Endothelial cell of umbilical vein (primary cell): ENCODE data around the gene DDX31. TPM values are rescaled to one million over a fixed set of nuclear protein-coding genes. Genes with fewer than 3 reads are reported as not detected.

Experiments
- BruUV-seq: library from RNA; stranded (reverse); fragments of 400-500 nt; replicated peaks from 2 replicates; lab custom pipeline; 2021; lab: Mats Ljungman, UMichigan
- CTCF ChIA-PET: fragments of 300-600, 350-600 bp; sonication (Branson Sonifier 250); formaldehyde crosslinking; loops from one replicate; lab custom pipeline; 2021; ENCODE audit warnings: antibody characterized with exemption, inconsistent platforms; lab: Charles Lee
- POLR2A ChIA-PET: fragments of 300-600, 350-600 bp; sonication (Branson Sonifier 250); formaldehyde crosslinking; loops from one replicate; lab custom pipeline; 2021; ENCODE audit warnings: antibody characterized with exemption, inconsistent platforms; lab: Charles Lee
- DNase-seq: peaks from one replicate; pipeline ENCODE4 v3.0.0-alpha.2; 2011; ENCODE audit warnings: low read depth, low spot score
- FAIRE-seq: peaks from 2 replicates; lab custom pipeline; 2011; peaks lifted over from hg19 to GRCh38; lab: Jason Lieb, UNC
- H2AFZ ChIP-seq: 2 replicates; pipeline ENCODE4 v1.6.0; 2012; ENCODE audit warnings: low read depth, low read length, control low read depth, inconsistent platforms
- H3K27ac ChIP-seq: 2 replicates; pipeline ENCODE4 v1.5.1; 2011; ENCODE audit warnings: low read depth, mild to moderate bottlenecking, control low read depth, low read length, moderate library complexity; ENCODE audit not compliant: insufficient read depth
- H3K27me3 ChIP-seq, 2 experiments: 2 replicates each; pipeline versions ENCODE4 v1.6.0 to v1.6.1; 2011; ENCODE audit warnings: low read length in 2 of 2, mixed read lengths in 1 of 2; ENCODE audit not compliant: control insufficient read depth in 2 of 2, insufficient read depth in 2 of 2
- H3K36me3 ChIP-seq, 2 experiments: 2 replicates in 1 of 2; 3 replicates in 1 of 2; pipeline ENCODE4 v1.5.1; 2011; ENCODE audit warnings: low read length in 2 of 2, mild to moderate bottlenecking in 1 of 2, moderate library complexity in 1 of 2; ENCODE audit not compliant: control insufficient read depth in 2 of 2, insufficient read depth in 2 of 2; ENCODE audit errors: extremely low read depth in 1 of 2
- H3K4me1 ChIP-seq: 3 replicates; pipeline ENCODE4 v1.5.1; 2011; ENCODE audit warnings: mild to moderate bottlenecking, low read length; ENCODE audit not compliant: control insufficient read depth, insufficient read depth; ENCODE audit errors: extremely low read depth
- H3K4me2 ChIP-seq: 2 replicates; pipeline ENCODE4 v1.6.1; 2011; ENCODE audit warnings: low read length, control low read depth, mixed read lengths; ENCODE audit not compliant: insufficient read depth
- H3K4me3 ChIP-seq, 3 experiments: fragments of 200-600 bp in 1 of 3; sonication (generic), shearing (Covaris generic) in 1 of 3; replicated peaks in 1 of 3; 2 replicates each; pipeline ENCODE4 v1.5.1; 2011 to 2016; ENCODE audit warnings: control low read depth in 3 of 3, low read length in 3 of 3, mild to moderate bottlenecking in 2 of 3, inconsistent platforms in 1 of 3, low read depth in 1 of 3, moderate library complexity in 1 of 3; ENCODE audit not compliant: insufficient read depth in 1 of 3
- H3K79me2 ChIP-seq: 2 replicates; pipeline ENCODE4 v1.6.0; 2012; ENCODE audit warnings: low read length, inconsistent platforms; ENCODE audit not compliant: control insufficient read depth, insufficient read depth
- H3K9ac ChIP-seq: replicated peaks from 2 replicates; pipeline ENCODE3; 2011; ENCODE audit warnings: low read length, control low read depth; ENCODE audit not compliant: insufficient read depth; ENCODE audit errors: extremely low read depth
- H3K9me1 ChIP-seq: replicated peaks from 3 replicates; pipeline ENCODE4 v1.6.0; 2011; ENCODE audit warnings: mild to moderate bottlenecking, low read length; ENCODE audit not compliant: control insufficient read depth, insufficient read depth; ENCODE audit errors: extremely low read depth
- H3K9me3 ChIP-seq: replicated peaks from 2 replicates; pipeline ENCODE4 v1.5.1; 2012; ENCODE audit warnings: low read length, inconsistent platforms; ENCODE audit not compliant: control insufficient read depth, insufficient read depth
- H4K20me1 ChIP-seq: replicated peaks from 2 replicates; pipeline ENCODE3; 2011; ENCODE audit warnings: mild to moderate bottlenecking, low read length; ENCODE audit not compliant: control insufficient read depth, insufficient read depth; ENCODE audit errors: extremely low read depth
- EZH2 ChIP-seq: IDR thresholded peaks from 2 replicates; pipeline ENCODE4 v1.6.1; 2012; ENCODE audit warnings: borderline replicate concordance, low read depth, mild to moderate bottlenecking, moderate library complexity, low read length, inconsistent platforms; ENCODE audit not compliant: severe bottlenecking
- FOS ChIP-seq: IDR thresholded peaks from 2 replicates; pipeline ENCODE4 v1.6.1; 2011; ENCODE audit warnings: mild to moderate bottlenecking, low read length, moderate library complexity, borderline replicate concordance; ENCODE audit not compliant: insufficient read depth
- GATA2 ChIP-seq: IDR thresholded peaks from 2 replicates; pipeline ENCODE4 v1.7.0; 2011; ENCODE audit warnings: low read depth, mild to moderate bottlenecking, moderate library complexity, mixed read lengths, low read length; ENCODE audit not compliant: insufficient read length, insufficient read depth
- JUN ChIP-seq: IDR thresholded peaks from 2 replicates; pipeline ENCODE4 v1.6.1; 2011; ENCODE audit warnings: borderline replicate concordance, low read depth; ENCODE audit not compliant: insufficient read length, insufficient read depth
- MYC ChIP-seq: IDR thresholded peaks from one replicate; pipeline ENCODE4 v1.6.1; 2011; ENCODE audit warnings: mild to moderate bottlenecking, low read depth, low read length
- POLR2A ChIP-seq: IDR thresholded peaks from 2 replicates; pipeline ENCODE4 v1.6.1; 2012; ENCODE audit warnings: low read depth, mild to moderate bottlenecking, control low read depth, low read length
- POLR2AphosphoS5 ChIP-seq: IDR thresholded peaks from 2 replicates; pipeline ENCODE4 v1.6.1; 2012; ENCODE audit warnings: low read depth, mild to moderate bottlenecking, control low read depth, low read length, moderate library complexity; ENCODE audit not compliant: insufficient read depth
- dilution Hi-C: fragments of 300-500 bp; cut with MboI; formaldehyde crosslinking; loops from one replicate; pipeline ENCODE4 v1.15.0; 2019; ENCODE audit warnings: low sequenced_read_pairs; ENCODE audit not compliant: extremely low pct_ligation_motif_present
- intact Hi-C: fragments of 100-400 bp; cut with micrococcal nuclease; formaldehyde crosslinking; loops from one replicate; pipeline ENCODE4 v1.10.0; 2022
- polyA plus RNA-seq, 4 experiments: library from polyadenylated mRNA; depleted of rRNA in 3 of 4; stranded (reverse) in 3 of 4; unstranded in 1 of 4; fragments of >200 nt; gene quantifications; 2 replicates each; pipeline versions ENCODE4 v1.2.1 to v1.2.3, GENCODE V29; 2011 to 2012; ENCODE audit warnings: missing spikeins in 1 of 4
- total RNA-seq: library from RNA; stranded (reverse); gene quantifications from 2 replicates; pipeline ENCODE4 v1.2.3, GENCODE V29; 2021
- TF ChIP-seq, protein P1 (sequence below): IDR thresholded peaks from 2 replicates; pipeline ENCODE4 v1.6.1; 2011; ENCODE audit not compliant: insufficient read depth, insufficient read length
- TF ChIP-seq, protein P2 (sequence below), 2 donors: IDR thresholded peaks; 1 replicate in 1 of 2; 2 replicates in 1 of 2; pipeline ENCODE4 v1.5.1; 2011; ENCODE audit warnings: low read length in 2 of 2, mild to moderate bottlenecking in 2 of 2, moderate library complexity in 2 of 2, control low read depth in 1 of 2, inconsistent platforms in 1 of 2, low read depth in 1 of 2; ENCODE audit not compliant: insufficient read depth in 1 of 2; ENCODE audit errors: extremely low read depth in 1 of 2

Gene DDX31
- total and polyA plus RNA-seq, 2 donors (not counting 3 experiments of a cell fraction or from before 2014, with no cell fraction given) = 8.0 to 16.3 TPM

DNA sequence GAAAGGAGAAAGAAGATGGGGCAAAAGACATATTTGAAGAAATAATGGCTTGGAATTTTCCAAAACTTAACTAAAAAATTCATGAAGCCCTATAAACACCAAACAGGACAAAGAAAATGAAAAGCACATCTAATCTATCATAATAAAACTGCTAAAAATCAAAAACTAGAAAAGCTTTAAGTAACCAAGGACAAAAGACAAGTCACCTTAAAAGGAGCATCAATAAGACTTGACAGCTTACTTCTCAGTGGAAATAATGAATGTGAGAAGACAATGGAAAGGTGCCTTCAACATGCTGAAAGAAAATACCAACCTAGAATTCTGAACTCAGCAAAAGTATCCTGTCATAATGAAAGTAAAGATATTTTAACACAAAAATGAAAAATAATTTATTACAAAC lies 27.4 kb upstream of the DDX31 start:
- H2AFZ ChIP-seq = no peak overlapping the region
- CTCF ChIA-PET = no interaction called here
- no peaks in the 10 kb centered on the region for H3K79me2 ChIP-seq
- H4K20me1 ChIP-seq = no peaks in the 10 kb centered on the region
- H3K4me1 ChIP-seq = no peaks in the 10 kb centered on the region
- DNase-seq (no peak), FAIRE-seq (no peak)
- H3K36me3 ChIP-seq = no peaks in the 10 kb centered on the region
- H3K9ac ChIP-seq = no peak overlapping the region
- H3K9me3 ChIP-seq = no peaks in the 10 kb centered on the region
- H3K4me2 ChIP-seq = no peak overlapping the region
- TF ChIP-seq, protein P1, sequence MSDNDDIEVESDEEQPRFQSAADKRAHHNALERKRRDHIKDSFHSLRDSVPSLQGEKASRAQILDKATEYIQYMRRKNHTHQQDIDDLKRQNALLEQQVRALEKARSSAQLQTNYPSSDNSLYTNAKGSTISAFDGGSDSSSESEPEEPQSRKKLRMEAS = no peak
- TF ChIP-seq, protein P2, sequence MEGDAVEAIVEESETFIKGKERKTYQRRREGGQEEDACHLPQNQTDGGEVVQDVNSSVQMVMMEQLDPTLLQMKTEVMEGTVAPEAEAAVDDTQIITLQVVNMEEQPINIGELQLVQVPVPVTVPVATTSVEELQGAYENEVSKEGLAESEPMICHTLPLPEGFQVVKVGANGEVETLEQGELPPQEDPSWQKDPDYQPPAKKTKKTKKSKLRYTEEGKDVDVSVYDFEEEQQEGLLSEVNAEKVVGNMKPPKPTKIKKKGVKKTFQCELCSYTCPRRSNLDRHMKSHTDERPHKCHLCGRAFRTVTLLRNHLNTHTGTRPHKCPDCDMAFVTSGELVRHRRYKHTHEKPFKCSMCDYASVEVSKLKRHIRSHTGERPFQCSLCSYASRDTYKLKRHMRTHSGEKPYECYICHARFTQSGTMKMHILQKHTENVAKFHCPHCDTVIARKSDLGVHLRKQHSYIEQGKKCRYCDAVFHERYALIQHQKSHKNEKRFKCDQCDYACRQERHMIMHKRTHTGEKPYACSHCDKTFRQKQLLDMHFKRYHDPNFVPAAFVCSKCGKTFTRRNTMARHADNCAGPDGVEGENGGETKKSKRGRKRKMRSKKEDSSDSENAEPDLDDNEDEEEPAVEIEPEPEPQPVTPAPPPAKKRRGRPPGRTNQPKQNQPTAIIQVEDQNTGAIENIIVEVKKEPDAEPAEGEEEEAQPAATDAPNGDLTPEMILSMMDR (IDR thresholded peaks at IDR 0.05; ENCODE audit: extremely low read depth in 1 of 2, insufficient read depth in 1 of 2, low read depth in 1 of 2, low read length in 2 of 2) = no peak
- TF ChIP-seq FOS = no peak
- TF ChIP-seq POLR2A = no peak
- TF ChIP-seq GATA2 = no peak
- no peak for TF ChIP-seq JUN
- TF ChIP-seq POLR2AphosphoS5 = no peak
- TF ChIP-seq MYC = no peak
- TF ChIP-seq EZH2 = no peak
- no peak overlapping the region for H3K4me3 ChIP-seq
- POLR2A ChIA-PET = no interaction called here
- dilution Hi-C loops (no loop called here), intact Hi-C loops (no loop called here)
- no peaks in the 10 kb centered on the region for H3K27me3 ChIP-seq
- no peaks in the 10 kb centered on the region for H3K9me1 ChIP-seq
- BruUV-seq = no TSS peak
- no peak overlapping the region for H3K27ac ChIP-seq
